Endodermal cell (in vitro differentiated cells): Measurements from ENCODE around the gene SEC16A. TPM values are rescaled to one million over a fixed set of nuclear protein-coding genes. Genes with fewer than 3 reads are reported as not detected.

Experiments used
- DNase-seq: peaks from one replicate; pipeline ENCODE4 v3.0.0-alpha.2; 2017
- H3K27ac ChIP-seq: 2 replicates; pipeline ENCODE4 v1.5.1; 2013; ENCODE audit warnings: mild to moderate bottlenecking, low read depth, low read length, moderate library complexity
- H3K27me3 ChIP-seq: 2 replicates; pipeline ENCODE4 v1.6.1; 2013; ENCODE audit warnings: mild to moderate bottlenecking, low read length, moderate library complexity; ENCODE audit not compliant: insufficient read depth, control insufficient read depth, poor library complexity, severe bottlenecking
- H3K36me3 ChIP-seq: 2 replicates; pipeline ENCODE4 v1.7.0; 2013; ENCODE audit warnings: mild to moderate bottlenecking, low read length, moderate library complexity; ENCODE audit not compliant: control insufficient read depth, insufficient read depth
- H3K4me1 ChIP-seq: one replicate; pipeline ENCODE4 v1.7.0; 2013; ENCODE audit warnings: low read length; ENCODE audit not compliant: control insufficient read depth, insufficient read depth
- H3K4me3 ChIP-seq: 2 replicates; pipeline ENCODE4 v1.5.1; 2013; ENCODE audit warnings: mild to moderate bottlenecking, low read length, moderate library complexity
- H3K9ac ChIP-seq: 2 replicates; pipeline ENCODE4 v1.6.1; 2013; ENCODE audit warnings: mild to moderate bottlenecking, low read length, moderate library complexity; ENCODE audit not compliant: poor library complexity, severe bottlenecking; ENCODE audit errors: extremely low read depth
- H3K9me3 ChIP-seq: 2 replicates; pipeline ENCODE4 v1.6.1; 2013; ENCODE audit warnings: mild to moderate bottlenecking, low read length, moderate library complexity; ENCODE audit not compliant: control insufficient read depth
- H3K27ac Mint-ChIP-seq: 2 replicates; pipeline ENCODE4 v1.8.0; 2020; ENCODE audit warnings: mixed read lengths
- H3K27me3 Mint-ChIP-seq: 2 replicates; pipeline ENCODE4 v1.8.0; 2021; ENCODE audit warnings: mild to moderate bottlenecking, mixed read lengths; ENCODE audit not compliant: insufficient read depth
- H3K36me3 Mint-ChIP-seq: 2 replicates; pipeline ENCODE4 v1.8.0; 2020; ENCODE audit warnings: low read depth, mixed read lengths
- H3K4me1 Mint-ChIP-seq: 2 replicates; pipeline ENCODE4 v1.8.0; 2020; ENCODE audit warnings: mixed read lengths
- H3K4me3 Mint-ChIP-seq: 2 replicates; pipeline ENCODE4 v1.8.0; 2020; ENCODE audit warnings: mild to moderate bottlenecking, moderate library complexity, mixed read lengths
- H3K9me3 Mint-ChIP-seq: 2 replicates; pipeline ENCODE4 v1.8.0; 2020; ENCODE audit warnings: mild to moderate bottlenecking, mixed read lengths
- CTCF ChIP-seq: fragments of 200-600 bp; sonication (generic); conservative IDR thresholded peaks from 2 replicates; pipeline ENCODE4 v1.5.0; 2021; ENCODE audit warnings: antibody characterized with exemption, mild to moderate bottlenecking
- WGBS, 2 experiments: methylation state at CpG; one replicate each; pipeline versions ENCODE4 v1.1.5 to v1.1.7; 2013; ENCODE audit warnings: missing lambda C conversion rate in 2 of 2, mixed read lengths in 1 of 2; ENCODE audit not compliant: insufficient coverage in 1 of 2, insufficient read length in 1 of 2; 5-methylcytosine and 5-hydroxymethylcytosine counted together
- total RNA-seq, 2 donors: library from RNA; stranded (reverse); fragmentation: NEBNext Ultra II Directional in 1 of 2; extraction: Animal tissue kit (Norgen Biotek cat#: 25700) in 1 of 2; gene quantifications; 2 replicates in 1 of 2; 3 replicates in 1 of 2; pipeline ENCODE4 v1.2.1, GENCODE V29; 2021

The SEC16A gene
- total RNA-seq, 2 donors from 2014 or later = 54.6 to 60.7 TPM

GRCh38 chr9:136493567-136493971, 10.7 kb upstream of the SEC16A start:
- no peaks in the 10 kb centered on the region for H3K9me3 Mint-ChIP-seq
- no peak overlapping the region for H3K4me3 Mint-ChIP-seq
- Histone ChIP-seq H3K36me3 (no peaks in the 10 kb centered on the region), H3K27me3 (peaks cover 8% of the 10 kb centered on the region), H3K4me1 (no peaks in the 10 kb centered on the region), H3K9ac (no peak overlapping the region), H3K27ac (peak overlapping the region; percentile 70), H3K4me3 (no peak overlapping the region), H3K9me3 (no peaks in the 10 kb centered on the region)
- no peak for TF ChIP-seq CTCF
- DNase-seq = no peak
- no peak overlapping the region for H3K27ac Mint-ChIP-seq
- peaks cover 3% of the 10 kb centered on the region for H3K36me3 Mint-ChIP-seq
- H3K27me3 Mint-ChIP-seq = peaks cover 12% of the 10 kb centered on the region
- H3K4me1 Mint-ChIP-seq = no peaks in the 10 kb centered on the region
- 86% methylated on average over 5 to 8 of the region's 8 CpGs for WGBS, 2 experiments

DNA sequence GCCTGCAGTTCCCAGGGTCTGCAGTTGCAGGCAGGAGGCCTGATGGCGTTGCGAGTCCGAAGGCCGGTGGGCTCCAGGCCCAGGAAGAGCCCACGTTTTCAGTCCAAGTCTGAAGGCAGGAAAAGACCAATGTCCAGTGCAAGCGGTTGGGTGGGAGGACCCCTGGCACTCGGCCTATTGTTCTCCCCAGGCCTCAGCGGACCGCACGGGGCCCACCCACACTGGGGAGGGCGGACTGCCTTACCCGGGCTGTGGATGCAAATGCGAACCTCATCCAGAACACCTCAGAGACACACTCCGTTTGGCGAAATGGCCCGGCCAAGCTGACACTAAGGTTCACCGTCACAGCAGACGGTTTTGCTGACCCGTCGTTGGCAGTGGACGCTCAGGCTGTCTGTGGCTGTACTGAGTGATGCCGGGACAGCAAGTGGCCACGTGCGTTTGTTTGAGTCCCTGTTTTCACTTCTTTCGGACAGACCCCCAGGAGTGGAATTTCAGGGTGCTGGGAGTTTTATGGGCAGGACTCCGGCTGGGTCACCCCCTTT, 10.2 kb upstream of the SEC16A start:
- Histone ChIP-seq H3K9ac (no peak overlapping the region), H3K4me3 (no peak overlapping the region), H3K27me3 (peaks cover 12% of the 10 kb centered on the region), H3K4me1 (no peaks in the 10 kb centered on the region), H3K9me3 (no peaks in the 10 kb centered on the region), H3K27ac (peak overlapping the region; percentile 70), H3K36me3 (no peaks in the 10 kb centered on the region)
- Mint-ChIP-seq H3K9me3 (no peaks in the 10 kb centered on the region), H3K27ac (no peak overlapping the region), H3K4me3 (no peak overlapping the region), H3K4me1 (no peaks in the 10 kb centered on the region), H3K27me3 (peaks cover 15% of the 10 kb centered on the region), H3K36me3 (peaks cover 3% of the 10 kb centered on the region)
- DNase-seq = no peak
- no peak for TF ChIP-seq CTCF
- WGBS, 2 experiments = 88 to 93% methylated on average over 25 to 26 of the region's 26 CpGs

GRCh38 chr9:136489731-136490130, 6.9 kb upstream of the SEC16A start:
- no peaks in the 10 kb centered on the region for H3K36me3 ChIP-seq
- Mint-ChIP-seq H3K4me1 (no peaks in the 10 kb centered on the region), H3K27me3 (peaks cover 28% of the 10 kb centered on the region), H3K27ac (no peak overlapping the region), H3K4me3 (no peak overlapping the region), H3K9me3 (no peaks in the 10 kb centered on the region), H3K36me3 (no peaks in the 10 kb centered on the region)
- 86 to 88% methylated on average over 15 to 17 of the region's 17 CpGs for WGBS, 2 experiments
- no peak overlapping the region for H3K9ac ChIP-seq
- H3K9me3 ChIP-seq = no peaks in the 10 kb centered on the region
- H3K4me3 ChIP-seq = no peak overlapping the region
- peaks cover 22% of the 10 kb centered on the region for H3K27me3 ChIP-seq
- H3K4me1 ChIP-seq = no peaks in the 10 kb centered on the region
- no peak overlapping the region for H3K27ac ChIP-seq
- no peak for DNase-seq
- no peak for TF ChIP-seq CTCF
